CD4-positive, alpha-beta T cell treated with Interleukin-10 for 1 hour (primary cell): ENCODE data around the gene PLK1.
"Not testable (repeated sequence)": the region's sequence is repeated elsewhere in the genome, so short reads cannot be mapped to it uniquely, and the experiment has no call there.

Experiments used
- DNase-seq: peaks from one replicate; pipeline ENCODE4 v3.0.0-alpha.2; 2020

The PLK1 gene

GRCh38 chr16:23678430-23679273 is at the start of gene PLK1:
Gene PLK1 (plus strand): TSS chr16:23678889. CDS start chr16:23678933, 44 bp downstream.
- peak; percentile 73 for DNase-seq

GRCh38 chr16:23629516-23629915 is 49.2 kb upstream of the PLK1 start:
- DNase-seq: no peak

- DNase-seq: not testable (repeated sequence)
Observed at GRCh38 chr16:23631874-23632273, 46.8 kb upstream of the PLK1 start.

GRCh38 chr16:23634461-23635036 is 44.1 kb upstream of the PLK1 start:
- no peak for DNase-seq

- no peak for DNase-seq
Observed at GRCh38 chr16:23635958-23636357, 42.7 kb upstream of the PLK1 start.

GRCh38 chr16:23640615-23640930 is 38.1 kb upstream of the PLK1 start:
- no peak for DNase-seq

- peak; percentile 89 for DNase-seq
Observed at GRCh38 chr16:23640931-23641765, 37.5 kb upstream of the PLK1 start, which contains the start of the genes DCTN5 and PALB2. Gene DCTN5 (plus strand): TSS chr16:23641466. CDS start chr16:23641543, 77 bp downstream. Gene PALB2 (minus strand): TSS chr16:23641310. CDS start chr16:23641157, 153 bp downstream.

- peak; percentile 0 for DNase-seq
Observed at GRCh38 chr16:23642246-23642774, 36.4 kb upstream of the PLK1 start.

GRCh38 chr16:23650674-23651416 is 27.8 kb upstream of the PLK1 start:
- DNase-seq: no peak

GRCh38 chr16:23651943-23652468 is 26.7 kb upstream of the PLK1 start:
- no peak for DNase-seq

- no peak for DNase-seq
Observed at GRCh38 chr16:23663918-23664317, 14.8 kb upstream of the PLK1 start.

GRCh38 chr16:23666571-23667354 is 11.9 kb upstream of the PLK1 start:
- DNase-seq: no peak

GRCh38 chr16:23667355-23667659 is 11.4 kb upstream of the PLK1 start:
- no peak for DNase-seq

- DNase-seq: no peak
Observed at GRCh38 chr16:23668225-23668624, 10.5 kb upstream of the PLK1 start.

- DNase-seq: no peak
Observed at GRCh38 chr16:23668873-23669272, 9.8 kb upstream of the PLK1 start.

GRCh38 chr16:23670137-23670776 is 8.4 kb upstream of the PLK1 start:
- DNase-seq: no peak

GRCh38 chr16:23673971-23674614 is 4.6 kb upstream of the PLK1 start:
- DNase-seq: no peak

GRCh38 chr16:23676924-23677480 is 1.7 kb upstream of the PLK1 start:
- no peak for DNase-seq

GRCh38 chr16:23679274-23679985 is 741 bp downstream of the PLK1 start:
- DNase-seq: peak; percentile 3

GRCh38 chr16:23679986-23680336 is 1.3 kb downstream of the PLK1 start:
- DNase-seq: no peak
